ENCODE results near the gene ABCB8.

- TF ChIP-seq, protein P1, sequence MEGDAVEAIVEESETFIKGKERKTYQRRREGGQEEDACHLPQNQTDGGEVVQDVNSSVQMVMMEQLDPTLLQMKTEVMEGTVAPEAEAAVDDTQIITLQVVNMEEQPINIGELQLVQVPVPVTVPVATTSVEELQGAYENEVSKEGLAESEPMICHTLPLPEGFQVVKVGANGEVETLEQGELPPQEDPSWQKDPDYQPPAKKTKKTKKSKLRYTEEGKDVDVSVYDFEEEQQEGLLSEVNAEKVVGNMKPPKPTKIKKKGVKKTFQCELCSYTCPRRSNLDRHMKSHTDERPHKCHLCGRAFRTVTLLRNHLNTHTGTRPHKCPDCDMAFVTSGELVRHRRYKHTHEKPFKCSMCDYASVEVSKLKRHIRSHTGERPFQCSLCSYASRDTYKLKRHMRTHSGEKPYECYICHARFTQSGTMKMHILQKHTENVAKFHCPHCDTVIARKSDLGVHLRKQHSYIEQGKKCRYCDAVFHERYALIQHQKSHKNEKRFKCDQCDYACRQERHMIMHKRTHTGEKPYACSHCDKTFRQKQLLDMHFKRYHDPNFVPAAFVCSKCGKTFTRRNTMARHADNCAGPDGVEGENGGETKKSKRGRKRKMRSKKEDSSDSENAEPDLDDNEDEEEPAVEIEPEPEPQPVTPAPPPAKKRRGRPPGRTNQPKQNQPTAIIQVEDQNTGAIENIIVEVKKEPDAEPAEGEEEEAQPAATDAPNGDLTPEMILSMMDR (conservative IDR thresholded peaks at IDR 0.05; ENCODE audit: low read length): peak; percentile 43
- no peak for TF ChIP-seq EZH2phosphoT487 (IDR thresholded peaks at IDR 0.05; ENCODE audit: borderline replicate concordance)
These were observed 5.0 kb downstream of the ABCB8 start for GRCh38 chr7:151032936-151033863.
